Embryonic facial prominence (tissue), 1 donor: ENCODE results near the gene DOCK1.

Source experiments
- DNase-seq: peaks from one replicate; pipeline ENCODE4 v3.0.0-alpha.2; 2016; ENCODE audit errors: extremely low spot score

Gene DOCK1

DNA sequence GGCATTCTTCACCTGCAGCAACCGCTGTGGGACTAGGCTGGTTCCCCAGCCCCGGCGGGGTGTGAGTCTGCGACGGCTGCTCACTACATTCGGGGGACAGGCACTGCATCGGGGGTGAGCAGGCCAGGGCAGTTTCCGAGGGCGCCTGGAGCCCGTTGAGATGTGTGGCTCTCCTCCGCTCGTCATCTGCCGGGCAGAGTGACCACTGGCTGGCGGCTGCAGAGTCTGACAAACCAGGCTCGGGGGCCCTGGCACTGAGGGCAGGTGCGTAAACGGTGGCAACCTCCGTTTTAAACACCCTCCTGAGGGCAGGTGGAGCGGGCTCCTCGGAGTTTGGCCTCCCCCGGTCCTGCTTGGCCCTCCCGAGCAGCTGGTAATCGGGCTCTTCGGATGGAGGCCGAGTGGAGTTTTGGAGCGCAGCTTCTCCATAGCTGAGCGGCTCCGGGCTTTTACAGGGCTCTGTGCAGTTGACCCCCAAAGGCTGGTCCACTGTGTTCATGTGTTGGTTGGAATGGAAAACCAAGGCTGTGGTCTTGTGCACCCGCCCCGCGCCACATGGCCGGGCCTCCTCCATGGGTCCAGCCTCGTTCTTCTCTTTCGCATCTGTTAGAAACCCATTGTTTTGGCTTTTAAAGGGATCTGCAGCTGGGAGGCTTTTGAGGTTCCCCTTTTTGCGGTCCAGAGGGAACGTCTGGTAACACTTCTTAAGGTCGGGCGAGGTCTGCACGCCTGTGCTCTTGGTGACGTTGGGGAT lies 270.3 kb downstream of the DOCK1 start:
- no peak for DNase-seq

GRCh38 chr10:127176649-127177048 lies 271.4 kb downstream of the DOCK1 start:
- DNase-seq, result no peak

DNA sequence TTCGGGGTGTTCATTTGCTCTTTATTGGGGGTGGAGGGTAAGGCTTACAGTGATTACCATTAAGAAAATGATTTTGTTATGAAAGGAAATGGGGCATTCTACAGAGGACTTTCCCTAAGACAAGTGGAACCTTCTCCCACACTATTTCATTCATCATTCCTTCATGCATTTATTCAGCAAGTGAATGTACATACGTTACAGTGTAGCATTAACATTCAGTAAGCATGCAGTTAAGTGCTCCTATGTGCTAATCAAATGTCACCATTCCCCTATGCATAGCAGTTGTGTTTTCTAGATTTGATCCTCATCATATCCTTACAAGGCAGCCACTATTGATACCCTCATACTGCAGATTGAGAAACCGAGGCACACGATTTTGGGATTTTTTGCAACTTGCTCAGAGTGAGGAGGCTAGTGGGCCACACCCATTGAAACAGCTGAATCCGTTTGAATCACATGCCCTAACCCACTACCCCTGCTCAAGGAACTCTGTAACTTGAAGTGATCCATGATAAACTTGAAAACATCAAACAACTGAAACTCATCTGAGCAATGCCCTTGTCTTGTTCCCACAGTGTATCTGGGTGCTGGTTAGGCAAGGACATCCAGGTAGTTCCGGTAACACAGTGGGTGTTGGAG lies 274.5 kb downstream of the DOCK1 start:
- DNase-seq, result no peak

DNA sequence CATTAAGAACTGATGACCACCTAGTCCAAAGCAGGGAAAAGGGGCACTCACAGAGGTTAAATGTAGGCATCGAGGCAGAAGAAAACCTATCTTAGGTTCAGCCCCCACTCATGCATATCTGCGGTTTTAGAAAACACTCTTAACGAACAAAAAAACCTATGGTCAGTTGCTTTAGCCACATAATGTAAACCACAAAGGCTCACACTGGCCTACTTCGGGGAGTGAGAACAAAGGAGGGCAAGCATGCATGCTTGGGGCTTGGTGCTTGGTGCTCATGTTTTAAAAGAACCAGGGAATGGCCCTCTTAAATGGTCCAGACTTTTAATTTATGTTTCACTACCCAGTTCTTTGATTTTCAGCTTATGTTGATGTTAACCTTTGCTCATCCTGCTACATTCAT lies 276.9 kb downstream of the DOCK1 start:
- no peak for DNase-seq

GRCh38 chr10:127184582-127184981 lies 279.4 kb downstream of the DOCK1 start:
- no peak for DNase-seq

DNA sequence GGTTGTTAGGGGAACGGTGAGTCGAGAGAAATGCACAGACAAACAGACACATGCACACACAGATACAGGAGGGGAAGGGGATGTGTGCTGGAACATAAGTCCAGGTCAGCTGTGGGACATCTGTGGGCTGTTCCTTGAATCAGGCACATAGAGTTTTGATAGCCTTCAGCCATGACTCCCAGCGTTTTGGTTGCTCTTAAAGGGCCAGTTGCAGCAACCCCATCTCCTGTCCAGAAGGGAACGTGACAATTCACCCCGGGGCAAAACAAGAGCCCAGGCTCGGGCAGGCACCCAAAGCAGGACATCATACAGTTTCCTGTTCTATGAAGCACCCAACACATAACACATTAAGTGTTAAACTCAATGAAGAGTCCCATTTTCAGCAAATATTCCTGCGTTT lies 281.6 kb downstream of the DOCK1 start:
- DNase-seq, result no peak

DNA sequence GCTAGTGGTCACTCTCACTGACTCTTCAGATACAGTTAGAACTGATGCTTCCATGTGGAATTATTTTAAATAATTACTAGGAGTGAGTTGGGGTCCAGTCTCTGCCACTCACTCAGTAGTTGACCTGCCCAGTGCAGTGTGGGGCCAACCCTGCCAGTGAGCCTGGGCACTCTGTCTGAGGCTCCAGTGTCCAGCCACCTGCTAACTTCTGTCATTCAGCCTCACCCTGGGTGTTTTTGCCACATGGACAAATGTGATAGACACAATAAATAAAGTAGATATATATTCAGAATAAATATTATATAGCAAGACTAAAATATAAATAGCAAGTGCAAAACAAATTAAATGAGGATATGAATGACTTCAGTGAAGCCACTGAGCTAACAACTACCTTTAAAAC lies 284.0 kb downstream of the DOCK1 start:
- DNase-seq, result no peak

GRCh38 chr10:127190427-127190826 lies 285.2 kb downstream of the DOCK1 start:
- no peak for DNase-seq

DNA sequence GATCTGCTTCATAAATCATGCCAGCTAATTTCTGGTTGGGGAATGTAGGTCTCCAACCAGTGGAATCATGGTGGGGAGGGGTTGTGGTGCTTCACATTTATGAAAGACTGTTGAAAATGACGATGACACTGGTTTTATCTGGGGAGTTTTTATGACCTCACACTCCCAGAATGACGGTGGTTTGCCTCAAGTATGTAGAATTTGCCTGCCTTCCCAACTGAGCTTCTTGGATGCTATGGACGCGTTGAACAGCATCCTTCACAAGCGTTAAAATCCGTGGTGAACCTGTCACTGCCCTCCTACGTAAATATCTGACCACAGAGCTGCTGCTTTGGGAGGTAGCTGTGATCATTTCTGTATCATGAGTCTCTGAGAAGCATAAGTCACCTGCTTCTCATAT lies 287.9 kb downstream of the DOCK1 start:
- DNase-seq, result no peak

DNA sequence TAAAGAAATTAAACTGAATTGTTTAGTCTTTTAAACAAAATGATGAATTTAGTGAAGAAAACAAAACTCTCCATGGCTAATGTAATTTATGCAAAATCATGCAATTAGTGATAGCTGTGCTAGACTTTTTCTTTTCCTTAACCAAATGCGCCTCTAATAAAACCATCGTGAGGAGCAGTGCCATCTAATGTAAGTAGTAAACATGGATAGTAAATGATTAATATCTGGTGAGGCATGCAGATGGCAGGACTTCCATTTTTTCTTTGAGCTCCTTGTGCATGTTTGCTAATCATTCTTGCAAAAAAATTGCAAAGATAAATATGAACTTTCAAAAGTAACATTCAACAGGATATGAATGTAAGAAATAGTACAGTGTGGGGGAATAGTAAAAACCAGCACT lies 288.9 kb downstream of the DOCK1 start:
- DNase-seq, result no peak

GRCh38 chr10:127194599-127194998 lies 289.4 kb downstream of the DOCK1 start:
- no peak for DNase-seq

DNA sequence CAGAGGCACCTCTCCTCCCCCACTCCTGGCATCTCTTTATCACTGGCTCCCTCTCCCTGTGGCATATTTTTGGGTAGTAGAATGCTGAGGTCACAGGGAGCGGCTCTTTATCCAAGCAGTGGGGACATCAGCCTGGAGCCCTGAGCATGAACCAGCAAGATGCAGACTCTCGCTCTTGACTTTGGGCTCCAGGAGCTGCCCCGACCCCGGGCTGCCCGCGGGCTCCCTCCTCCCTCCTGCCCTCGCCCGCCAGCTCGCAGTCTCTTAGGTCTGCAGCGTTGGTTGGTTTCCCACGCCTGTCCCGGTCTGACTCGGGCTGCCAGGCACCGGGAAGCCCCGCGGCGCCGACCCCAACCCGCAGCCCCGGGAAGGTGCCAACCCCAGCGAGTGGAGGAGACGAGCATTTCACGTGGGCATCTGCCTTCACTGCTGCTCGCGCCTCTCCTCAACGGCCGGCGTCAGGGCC lies 289.8 kb downstream of the DOCK1 start:
- no peak for DNase-seq

- no peak for DNase-seq
Measured at GRCh38 chr10:127195571-127196281, 290.5 kb downstream of the DOCK1 start.

GRCh38 chr10:127196282-127197153 lies 291.3 kb downstream of the DOCK1 start, which contains the start of gene INSYN2A:
Gene INSYN2A (minus strand): TSS chr10:127196591. CDS start chr10:127176395, 20,196 bp downstream.
- no peak for DNase-seq

DNA sequence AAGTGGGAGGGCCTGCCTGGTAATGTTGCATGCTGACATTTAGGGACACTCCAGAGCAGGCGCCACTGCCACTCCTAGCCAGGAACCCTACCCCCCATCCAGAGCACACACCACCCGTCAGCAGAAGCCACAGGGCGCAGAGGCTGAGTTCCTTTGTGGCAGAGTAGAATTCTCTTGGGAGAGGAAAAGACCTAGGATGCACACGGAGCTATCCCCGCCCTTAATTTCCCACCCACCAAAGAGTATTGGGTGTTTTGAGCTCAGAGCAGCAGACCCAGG lies 291.9 kb downstream of the DOCK1 start:
- DNase-seq, result no peak

GRCh38 chr10:127198307-127198706 lies 293.1 kb downstream of the DOCK1 start:
- no peak for DNase-seq

DNA sequence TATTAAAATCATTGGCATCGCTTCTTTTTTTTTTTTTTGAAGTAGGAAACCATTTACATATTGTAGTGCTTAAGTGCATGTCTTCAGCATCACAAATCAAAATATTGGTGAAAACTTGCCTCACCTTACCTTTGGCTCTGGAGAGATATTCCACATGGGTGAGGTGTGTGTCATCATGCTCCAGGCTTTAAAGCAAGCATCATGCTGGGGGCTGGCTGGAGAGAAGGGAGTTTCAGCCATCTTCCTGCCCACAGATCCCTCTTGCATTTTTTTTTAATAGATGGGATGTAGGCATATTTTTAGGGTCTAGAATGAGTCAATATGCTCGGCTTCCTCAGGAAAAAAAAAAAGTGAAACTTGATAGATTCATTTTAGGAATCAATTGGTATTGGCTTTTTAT lies 293.5 kb downstream of the DOCK1 start:
- no peak for DNase-seq

DNA sequence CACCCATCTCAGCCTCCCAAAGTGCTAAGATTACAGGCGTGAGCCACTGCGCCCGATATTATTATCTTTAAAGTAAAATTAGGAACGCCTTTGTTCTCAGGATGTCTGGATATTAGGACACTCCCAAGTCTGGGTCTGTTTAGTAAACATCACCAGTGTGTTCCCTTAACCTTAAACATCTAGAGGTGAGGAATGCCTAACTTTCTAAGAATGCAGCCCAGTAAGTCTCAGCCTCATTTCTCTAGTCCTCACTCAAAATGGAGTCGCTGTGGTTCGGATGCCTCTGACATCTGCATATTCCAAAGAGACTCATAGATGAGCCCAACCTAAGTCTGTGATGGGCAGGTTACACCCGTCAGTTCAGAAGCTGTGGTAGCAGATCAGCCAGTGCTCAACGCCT lies 295.4 kb downstream of the DOCK1 start:
- no peak for DNase-seq

- no peak for DNase-seq
Measured at GRCh38 chr10:127203067-127203466, 297.8 kb downstream of the DOCK1 start.

DNA sequence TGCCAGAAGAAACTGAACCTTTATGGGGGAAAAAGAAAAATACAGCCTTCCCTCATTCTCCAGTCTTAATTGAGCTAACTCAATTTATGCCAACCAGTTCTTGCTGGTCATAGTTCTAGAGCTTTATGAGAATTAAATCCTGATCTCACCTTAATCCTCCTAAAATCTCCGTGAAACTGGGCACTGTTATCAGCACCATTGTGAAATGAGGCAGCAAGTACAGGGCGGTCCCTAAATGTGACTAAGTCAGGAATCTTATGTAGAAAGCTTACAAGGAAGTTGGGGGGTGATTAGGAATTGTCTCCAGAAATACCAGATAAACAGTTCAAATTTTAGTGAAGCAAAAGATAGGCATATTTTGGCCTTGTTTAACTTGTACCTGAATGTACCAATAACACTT lies 301.9 kb downstream of the DOCK1 start:
- DNase-seq, result no peak

DNA sequence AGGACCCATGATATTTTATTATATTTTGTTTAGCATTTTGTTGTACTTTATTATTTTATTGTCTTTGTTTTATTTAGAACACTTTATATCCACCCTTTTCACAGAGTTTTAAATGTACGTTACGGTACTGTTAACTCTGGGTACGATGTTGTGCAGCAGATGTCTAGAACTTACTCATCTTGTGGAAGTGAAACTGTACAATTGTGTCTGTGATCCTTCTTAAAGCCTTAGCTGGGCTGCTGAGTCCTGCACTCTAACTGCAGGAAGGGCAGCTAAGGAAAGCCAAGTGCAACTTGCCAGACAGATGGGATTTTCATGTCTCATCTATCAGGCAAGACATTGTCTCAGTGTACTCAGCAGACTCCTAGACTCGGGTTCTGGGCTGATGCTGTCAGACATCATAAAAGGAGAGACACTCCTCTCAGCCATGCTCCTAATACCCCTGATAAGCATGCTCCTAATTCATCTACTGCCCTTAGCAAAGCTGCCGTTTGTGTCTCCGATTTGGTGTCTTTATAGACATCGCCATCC lies 305.8 kb downstream of the DOCK1 start:
- DNase-seq, result no peak

DNA sequence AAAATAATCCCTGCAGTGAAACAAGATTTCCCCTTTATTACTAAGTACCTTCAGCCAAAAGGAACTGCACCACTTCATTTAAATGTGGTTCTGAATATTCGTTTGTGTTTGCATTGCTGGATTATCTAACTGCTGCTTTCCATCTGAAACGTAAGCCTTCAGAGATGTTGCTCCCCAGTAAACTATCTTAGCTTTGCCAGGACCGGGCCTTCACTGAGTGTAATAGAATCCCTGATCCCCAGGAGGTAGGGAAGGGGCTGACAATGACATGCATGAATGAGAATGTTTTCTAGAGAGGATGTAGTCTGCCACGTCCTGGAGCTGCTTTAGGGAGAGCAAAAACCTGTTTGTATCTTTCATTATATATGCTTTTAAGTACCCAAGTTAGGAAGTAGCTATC lies 310.6 kb downstream of the DOCK1 start:
- no peak for DNase-seq
